Gastroesophageal sphincter (tissue), 3 donors: ENCODE measurements around the gene PPP2R2B.

ENCODE experiments used
- CTCF ChIP-seq, 4 experiments: fragments of 200-600 bp in 2 of 4; fragments of 450-650 bp in 2 of 4; sonication (generic) in 1 of 4; IDR thresholded peaks; one replicate each; pipeline ENCODE4 v1.5.1; 2017 to 2019; ENCODE audit warnings: antibody characterized with exemption in 4 of 4, mild to moderate bottlenecking in 2 of 4, moderate library complexity in 2 of 4
- POLR2AphosphoS5 ChIP-seq: sonication (generic); formaldehyde crosslinking; IDR thresholded peaks from one replicate; pipeline ENCODE4 v1.6.1; 2017; ENCODE audit warnings: antibody characterized with exemption

- TF ChIP-seq CTCF (IDR thresholded peaks at IDR 0.05), result no peak
- no peak for TF ChIP-seq POLR2AphosphoS5
Measured at GRCh38 chr5:146548781-146549449, 329.6 kb downstream of the PPP2R2B start.
